ENCODE measurements around the gene TMEM167A.
"Not testable (repeated sequence)": the region's sequence is repeated elsewhere in the genome, so short reads cannot be mapped to it uniquely, and the experiment has no call there.

Gene TMEM167A

DNA sequence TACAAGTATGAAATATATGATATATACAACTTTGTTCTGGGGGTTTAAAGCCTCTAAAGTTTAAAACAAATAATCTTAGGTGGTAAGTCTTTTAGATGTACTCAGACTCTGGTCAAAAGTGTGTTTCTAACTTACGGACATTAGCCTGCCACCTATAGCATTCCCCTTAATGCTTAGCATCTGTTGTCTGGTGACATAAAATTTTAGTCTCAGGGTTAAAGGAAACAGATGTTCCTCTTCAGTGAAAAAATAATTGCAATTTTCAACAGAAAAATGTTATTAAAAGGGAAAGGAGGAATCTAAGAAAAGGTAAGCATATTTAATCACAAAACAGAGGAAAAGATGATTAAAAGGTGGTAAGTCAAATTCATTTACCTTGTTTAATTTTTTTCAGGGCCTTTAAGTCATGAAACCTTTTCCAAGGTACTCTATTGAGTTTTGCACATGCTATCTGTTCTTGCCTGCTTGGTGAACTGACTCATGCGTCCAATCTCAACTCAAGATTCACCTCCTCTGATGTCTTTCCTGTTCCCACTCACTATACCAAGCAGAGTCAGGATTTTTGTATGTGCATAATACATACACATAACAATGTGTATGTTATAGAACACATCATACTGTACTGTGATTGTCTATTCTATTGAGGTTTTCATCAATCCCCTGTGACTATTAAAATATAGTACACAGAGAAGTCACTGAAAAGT is 7.9 kb downstream of the TMEM167A start:
- TF ChIP-seq, protein P1, sequence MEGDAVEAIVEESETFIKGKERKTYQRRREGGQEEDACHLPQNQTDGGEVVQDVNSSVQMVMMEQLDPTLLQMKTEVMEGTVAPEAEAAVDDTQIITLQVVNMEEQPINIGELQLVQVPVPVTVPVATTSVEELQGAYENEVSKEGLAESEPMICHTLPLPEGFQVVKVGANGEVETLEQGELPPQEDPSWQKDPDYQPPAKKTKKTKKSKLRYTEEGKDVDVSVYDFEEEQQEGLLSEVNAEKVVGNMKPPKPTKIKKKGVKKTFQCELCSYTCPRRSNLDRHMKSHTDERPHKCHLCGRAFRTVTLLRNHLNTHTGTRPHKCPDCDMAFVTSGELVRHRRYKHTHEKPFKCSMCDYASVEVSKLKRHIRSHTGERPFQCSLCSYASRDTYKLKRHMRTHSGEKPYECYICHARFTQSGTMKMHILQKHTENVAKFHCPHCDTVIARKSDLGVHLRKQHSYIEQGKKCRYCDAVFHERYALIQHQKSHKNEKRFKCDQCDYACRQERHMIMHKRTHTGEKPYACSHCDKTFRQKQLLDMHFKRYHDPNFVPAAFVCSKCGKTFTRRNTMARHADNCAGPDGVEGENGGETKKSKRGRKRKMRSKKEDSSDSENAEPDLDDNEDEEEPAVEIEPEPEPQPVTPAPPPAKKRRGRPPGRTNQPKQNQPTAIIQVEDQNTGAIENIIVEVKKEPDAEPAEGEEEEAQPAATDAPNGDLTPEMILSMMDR (conservative IDR thresholded peaks at IDR 0.05; ENCODE audit: low read length), result no peak
- no peak for DNase-seq (ENCODE audit: low read depth)
- H3K4me3 ChIP-seq (ENCODE audit: low read length), result no peak overlapping the region

DNA sequence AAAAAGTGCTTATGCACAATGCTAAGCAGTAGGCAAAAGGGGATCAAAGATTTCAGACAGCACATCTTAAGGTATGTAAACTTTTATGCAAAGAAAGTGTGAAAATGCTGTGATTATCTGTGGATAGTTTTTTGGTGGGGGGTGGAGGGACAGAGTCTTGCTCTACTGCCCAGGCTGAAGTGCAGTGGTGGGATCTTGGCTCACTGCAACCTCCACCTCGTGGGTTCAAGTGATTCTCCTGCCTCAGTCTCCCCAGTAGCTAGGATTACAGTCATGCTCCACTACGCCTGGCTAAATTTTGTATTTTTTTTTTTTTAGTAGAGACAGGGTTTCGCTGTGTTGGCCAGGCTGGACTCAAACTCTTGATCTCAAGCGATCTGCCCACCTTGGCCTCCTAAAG is 9.8 kb downstream of the TMEM167A start:
- H3K4me3 ChIP-seq (ENCODE audit: low read length); DNase-seq (ENCODE audit: low read depth): not testable (repeated sequence)

DNA sequence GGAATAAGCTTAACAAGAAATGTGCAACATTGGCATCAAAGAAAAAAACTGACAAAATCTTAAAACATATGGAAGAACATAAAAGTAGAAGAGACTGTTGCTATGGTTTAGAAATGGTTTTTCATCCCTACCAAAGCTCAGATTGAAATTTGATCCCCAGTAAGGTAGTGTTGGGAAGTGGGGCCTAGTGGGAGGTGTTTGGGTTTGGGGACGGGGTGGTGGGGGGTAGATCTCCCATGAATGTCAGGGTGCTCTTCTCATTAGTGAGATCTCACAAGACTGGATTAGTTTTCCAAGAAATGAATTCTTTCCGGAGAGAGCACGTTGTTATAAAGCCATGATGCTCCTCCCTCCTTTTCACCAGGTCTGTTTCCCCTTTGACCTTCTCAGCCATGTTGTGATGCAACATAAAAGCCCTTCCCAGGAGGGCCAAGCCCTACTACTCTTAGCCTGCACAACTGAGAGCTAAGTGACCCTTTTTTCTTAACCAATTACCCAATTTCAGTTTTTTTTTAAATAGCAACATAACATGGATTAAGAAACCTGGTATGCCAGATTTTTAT is 10.6 kb downstream of the TMEM167A start:
- DNase-seq (ENCODE audit: low read depth), result no peak
- TF ChIP-seq, protein P1 (conservative IDR thresholded peaks at IDR 0.05; ENCODE audit: low read length), result no peak

DNA sequence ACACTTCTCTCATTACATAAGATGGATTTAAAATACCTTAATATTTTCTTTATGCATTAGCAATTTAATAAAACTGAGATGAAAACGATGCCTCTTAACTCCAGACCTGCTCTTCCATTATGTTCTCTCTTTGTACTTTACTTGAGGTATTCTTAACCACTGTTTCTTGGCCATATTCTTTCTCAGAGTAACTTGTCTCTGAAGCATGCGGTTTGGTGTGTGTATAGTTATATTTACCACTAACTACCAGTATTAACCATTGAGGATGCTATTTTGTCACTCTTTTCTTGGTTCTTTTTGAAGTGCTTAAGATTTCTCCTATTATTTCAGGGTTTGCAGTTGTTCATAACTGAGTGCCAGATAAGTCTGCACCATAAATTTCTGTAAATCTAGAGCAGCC is 17.9 kb downstream of the TMEM167A start:
- TF ChIP-seq, protein P1 (conservative IDR thresholded peaks at IDR 0.05; ENCODE audit: low read length), result no peak
- DNase-seq (ENCODE audit: low read depth), result no peak
- no peak overlapping the region for H3K4me3 ChIP-seq (ENCODE audit: low read length)

More for the DNA sequence above, 10.6 kb downstream of the TMEM167A start:
- H3K4me3 ChIP-seq (ENCODE audit: low read length), result no peak overlapping the region

DNA sequence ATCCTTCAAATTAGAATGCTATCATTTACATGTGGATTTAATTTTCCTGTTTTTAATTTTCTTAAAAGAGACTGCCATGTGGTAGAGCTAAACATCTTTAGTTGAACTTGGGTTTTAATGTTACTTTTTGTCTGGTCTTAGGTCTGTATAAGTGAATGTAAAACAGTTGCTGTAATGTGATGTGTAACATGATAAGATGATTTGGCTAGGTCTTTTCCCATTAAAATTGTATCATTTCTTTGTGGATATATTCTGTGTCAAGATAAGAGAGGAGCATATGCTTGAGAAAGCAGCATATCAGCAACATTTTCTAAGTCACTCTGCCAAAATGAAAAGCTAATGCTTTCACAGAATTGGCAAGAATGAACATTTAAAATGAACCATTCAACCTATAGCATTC is 18.5 kb downstream of the TMEM167A start:
- TF ChIP-seq, protein P1 (conservative IDR thresholded peaks at IDR 0.05; ENCODE audit: low read length), result no peak
- no peak overlapping the region for H3K4me3 ChIP-seq (ENCODE audit: low read length)
- no peak for DNase-seq (ENCODE audit: low read depth)

DNA sequence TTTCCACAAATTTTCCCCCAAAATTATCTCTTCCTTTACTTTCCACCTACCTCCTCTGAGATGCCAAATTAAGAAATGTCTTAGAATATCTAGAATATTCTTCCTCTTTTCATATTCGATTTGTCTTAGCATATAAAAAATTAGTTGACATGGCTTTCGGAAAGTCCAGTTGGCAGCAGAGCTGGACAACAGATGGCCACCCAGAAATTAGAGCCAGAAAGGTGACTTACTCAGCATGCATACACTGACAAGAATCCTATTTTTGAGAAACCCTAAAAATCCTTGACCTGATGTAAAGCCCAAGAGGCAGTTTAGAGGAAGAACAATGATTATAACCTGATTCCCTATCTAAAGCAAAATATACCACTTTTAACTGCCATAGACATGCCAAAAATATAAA is 22.0 kb downstream of the TMEM167A start:
- TF ChIP-seq, protein P1 (conservative IDR thresholded peaks at IDR 0.05; ENCODE audit: low read length), result no peak
- no peak for DNase-seq (ENCODE audit: low read depth)
- H3K4me3 ChIP-seq (ENCODE audit: low read length), result no peak overlapping the region

DNA sequence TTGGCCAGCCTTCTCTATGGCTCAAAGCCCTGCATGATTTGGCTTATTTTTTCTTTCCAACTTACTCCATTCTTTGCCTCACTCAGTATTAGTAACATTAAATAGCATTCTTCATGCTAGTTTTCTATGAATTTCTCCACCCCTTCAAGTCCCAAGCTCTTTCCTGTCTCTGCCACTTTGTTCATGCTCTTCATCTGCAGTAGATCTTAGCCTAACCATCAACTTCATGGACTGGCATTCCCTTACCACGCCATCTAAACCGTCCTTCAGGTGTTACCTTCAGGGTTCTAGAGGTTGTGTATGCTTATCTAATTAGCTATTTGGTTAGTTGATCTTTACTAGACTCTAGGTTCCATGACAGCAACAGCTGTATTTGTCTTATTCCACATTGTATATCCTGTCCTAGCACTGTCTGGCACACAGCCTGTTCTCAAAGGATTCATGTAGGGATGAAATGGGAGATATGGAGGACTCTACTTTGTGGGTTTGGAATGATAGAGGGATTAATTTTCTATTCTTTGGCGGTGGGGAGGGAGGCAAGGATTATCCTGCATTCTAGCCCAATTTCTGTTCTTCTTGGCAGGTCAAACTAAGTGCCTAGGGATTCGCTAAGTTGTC is 26.4 kb downstream of the TMEM167A start:
- TF ChIP-seq, protein P1 (conservative IDR thresholded peaks at IDR 0.05; ENCODE audit: low read length), result no peak
- no peak overlapping the region for H3K4me3 ChIP-seq (ENCODE audit: low read length)
- no peak for DNase-seq (ENCODE audit: low read depth)
